OCI-LY1 (cell line): ENCODE data around the gene STARD13.

Experiments used
- CTCF ChIP-seq: fragments of 200-600 bp; sonication (generic), shearing (Covaris generic); IDR thresholded peaks from 2 replicates; pipeline ENCODE4 v1.5.1; 2017; ENCODE audit warnings: mild to moderate bottlenecking, antibody characterized with exemption, low read length, moderate library complexity, mixed read lengths
- EZH2 ChIP-seq: fragments of 200-600 bp; sonication (generic), shearing (Covaris generic); IDR thresholded peaks from 2 replicates; pipeline ENCODE4 v1.8.0; 2017; ENCODE audit warnings: borderline replicate concordance, mixed run types, mild to moderate bottlenecking, antibody characterized with exemption, low read length, moderate library complexity, mixed read lengths

GRCh38 chr13:33311040-33311439, 25.5 kb upstream of the STARD13 start:
- TF ChIP-seq CTCF: no peak
- TF ChIP-seq EZH2: no peak
